Measurements from ENCODE around the gene SORCS2.

SORCS2 gene

GRCh38 chr4:7431696-7432530, 239.6 kb downstream of the SORCS2 start:
- no peak for TF ChIP-seq CTCF (IDR thresholded peaks at IDR 0.05; ENCODE audit: extremely low read depth, missing control alignments)

GRCh38 chr4:7432531-7433375, 240.4 kb downstream of the SORCS2 start:
- no peak for TF ChIP-seq CTCF (IDR thresholded peaks at IDR 0.05; ENCODE audit: extremely low read depth, missing control alignments)
- no peak for DNase-seq (ENCODE audit: low spot score)

More at GRCh38 chr4:7431696-7432530, 239.6 kb downstream of the SORCS2 start:
- DNase-seq (ENCODE audit: low spot score) = no peak

- no peak for TF ChIP-seq CTCF (IDR thresholded peaks at IDR 0.05; ENCODE audit: extremely low read depth, missing control alignments)
- no peak for DNase-seq (ENCODE audit: low spot score)
These were observed 241.2 kb downstream of the SORCS2 start for GRCh38 chr4:7433376-7434140.

- no peak for TF ChIP-seq CTCF (IDR thresholded peaks at IDR 0.05; ENCODE audit: extremely low read depth, missing control alignments)
These were observed 241.9 kb downstream of the SORCS2 start for GRCh38 chr4:7434141-7434765.

GRCh38 chr4:7434766-7435150, 242.4 kb downstream of the SORCS2 start, which contains the start of gene PSAPL1:
PSAPL1 (minus strand) TSS chr4:7434930; CDS start chr4:7434879, 51 bp downstream.
- no peak for DNase-seq (ENCODE audit: low spot score)
- no peak for TF ChIP-seq CTCF (IDR thresholded peaks at IDR 0.05; ENCODE audit: extremely low read depth, missing control alignments)

More at GRCh38 chr4:7434141-7434765, 241.9 kb downstream of the SORCS2 start:
- DNase-seq (ENCODE audit: low spot score) = no peak

GRCh38 chr4:7435471-7436061, 243.2 kb downstream of the SORCS2 start:
- TF ChIP-seq CTCF (IDR thresholded peaks at IDR 0.05; ENCODE audit: extremely low read depth, missing control alignments) = no peak
- no peak for DNase-seq (ENCODE audit: low spot score)

All from GM20000 (cell line).